Type B pancreatic cell (in vitro differentiated cells): Measurements from ENCODE around the gene STAM. TPM values are rescaled to one million over a fixed set of nuclear protein-coding genes. Genes with fewer than 3 reads are reported as not detected.

ENCODE experiments used
- DNase-seq: peaks from one replicate; pipeline ENCODE4 v3.0.0; 2021; ENCODE audit warnings: mixed read lengths; ENCODE audit not compliant: unreplicated experiment; ENCODE audit errors: extremely low spot score
- H3K27ac Mint-ChIP-seq: 2 replicates; pipeline ENCODE4 v1.8.0; 2021; ENCODE audit warnings: mild to moderate bottlenecking, mixed read lengths
- H3K27me3 Mint-ChIP-seq: 2 replicates; pipeline ENCODE4 v1.8.0; 2021; ENCODE audit warnings: mixed read lengths
- H3K36me3 Mint-ChIP-seq: 2 replicates; pipeline ENCODE4 v1.8.0; 2021; ENCODE audit warnings: mixed read lengths
- H3K4me1 Mint-ChIP-seq: one replicate; pipeline ENCODE4 v1.8.0; 2021; ENCODE audit warnings: mixed read lengths; ENCODE audit not compliant: unreplicated experiment
- H3K4me3 Mint-ChIP-seq: 2 replicates; pipeline ENCODE4 v1.8.0; 2021; ENCODE audit warnings: mild to moderate bottlenecking, mixed read lengths
- H3K9me3 Mint-ChIP-seq: 2 replicates; pipeline ENCODE4 v1.8.0; 2021; ENCODE audit warnings: mixed read lengths
- CTCF ChIP-seq: fragments of 200-600 bp; sonication (generic); conservative IDR thresholded peaks from 2 replicates; pipeline ENCODE4 v1.5.0; 2021; ENCODE audit warnings: antibody characterized with exemption, mild to moderate bottlenecking
- total RNA-seq: library from RNA; stranded (reverse); gene quantifications from 2 replicates; pipeline ENCODE4 v1.2.1, GENCODE V29; 2021; ENCODE audit warnings: low replicate concordance

Gene STAM
- total RNA-seq, 1 donor from 2014 or later, result 26.3 TPM

GRCh38 chr10:17652585-17652984 lies 8.6 kb downstream of the STAM start:
- DNase-seq, result no peak
- TF ChIP-seq CTCF, result no peak
- no peaks in the 10 kb centered on the region for H3K27me3 Mint-ChIP-seq
- peaks cover 39% of the 10 kb centered on the region for H3K36me3 Mint-ChIP-seq
- H3K27ac Mint-ChIP-seq, result no peak overlapping the region
- peaks cover 20% of the 10 kb centered on the region for H3K9me3 Mint-ChIP-seq
- peaks cover 6% of the 10 kb centered on the region for H3K4me1 Mint-ChIP-seq
- H3K4me3 Mint-ChIP-seq, result no peak overlapping the region

GRCh38 chr10:17655009-17655408 lies 11.1 kb downstream of the STAM start:
- no peaks in the 10 kb centered on the region for H3K27me3 Mint-ChIP-seq
- no peak overlapping the region for H3K27ac Mint-ChIP-seq
- H3K36me3 Mint-ChIP-seq, result peaks cover 46% of the 10 kb centered on the region
- peaks cover 23% of the 10 kb centered on the region for H3K9me3 Mint-ChIP-seq
- H3K4me1 Mint-ChIP-seq, result peaks cover 6% of the 10 kb centered on the region
- no peak for TF ChIP-seq CTCF
- H3K4me3 Mint-ChIP-seq, result no peak overlapping the region
- no peak for DNase-seq

- H3K9me3 Mint-ChIP-seq, result peaks cover 23% of the 10 kb centered on the region
- peaks cover 42% of the 10 kb centered on the region for H3K36me3 Mint-ChIP-seq
- H3K4me3 Mint-ChIP-seq, result no peak overlapping the region
- no peak for DNase-seq
- no peak for TF ChIP-seq CTCF
- H3K27ac Mint-ChIP-seq, result no peak overlapping the region
- H3K27me3 Mint-ChIP-seq, result no peaks in the 10 kb centered on the region
- peaks cover 6% of the 10 kb centered on the region for H3K4me1 Mint-ChIP-seq
Observed at GRCh38 chr10:17655567-17656146, 11.7 kb downstream of the STAM start.

GRCh38 chr10:17657103-17657500 lies 13.2 kb downstream of the STAM start:
- H3K9me3 Mint-ChIP-seq, result peaks cover 23% of the 10 kb centered on the region
- H3K4me3 Mint-ChIP-seq, result no peak overlapping the region
- peaks cover under 1% of the 10 kb centered on the region for H3K4me1 Mint-ChIP-seq
- H3K27me3 Mint-ChIP-seq, result no peaks in the 10 kb centered on the region
- no peak for DNase-seq
- TF ChIP-seq CTCF, result no peak
- no peak overlapping the region for H3K27ac Mint-ChIP-seq
- peaks cover 45% of the 10 kb centered on the region for H3K36me3 Mint-ChIP-seq

DNA sequence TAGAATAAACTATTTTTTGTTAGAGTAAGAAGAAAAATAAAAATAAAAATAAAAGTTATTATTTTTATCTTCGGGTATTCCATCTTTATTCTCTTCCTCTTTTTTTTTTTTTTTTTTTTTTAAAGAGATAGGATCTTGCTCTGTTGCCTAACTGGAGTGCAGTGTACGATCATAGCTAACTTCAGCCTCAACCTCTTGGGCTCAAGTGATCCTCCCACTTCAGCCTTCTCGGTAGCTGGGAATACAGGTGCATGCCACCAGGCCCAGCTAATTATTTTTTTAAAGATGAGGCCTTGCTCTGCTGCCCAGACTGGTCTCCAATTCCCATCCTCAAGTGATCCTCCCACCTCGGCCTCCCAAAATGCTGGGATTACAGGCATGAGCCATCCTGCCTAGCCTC lies 15.4 kb downstream of the STAM start:
- Mint-ChIP-seq H3K27ac (no peak overlapping the region), H3K4me1 (no peaks in the 10 kb centered on the region), H3K27me3 (no peaks in the 10 kb centered on the region), H3K4me3 (no peak overlapping the region), H3K36me3 (peaks cover 41% of the 10 kb centered on the region), H3K9me3 (peaks cover 16% of the 10 kb centered on the region)
- DNase-seq, result no peak
- TF ChIP-seq CTCF, result no peak

- H3K36me3 Mint-ChIP-seq, result peaks cover 33% of the 10 kb centered on the region
- no peak overlapping the region for H3K4me3 Mint-ChIP-seq
- DNase-seq, result no peak
- peaks cover 8% of the 10 kb centered on the region for H3K9me3 Mint-ChIP-seq
- no peaks in the 10 kb centered on the region for H3K4me1 Mint-ChIP-seq
- no peaks in the 10 kb centered on the region for H3K27me3 Mint-ChIP-seq
- TF ChIP-seq CTCF, result no peak
- H3K27ac Mint-ChIP-seq, result no peak overlapping the region
Observed at GRCh38 chr10:17660921-17661320, 17.0 kb downstream of the STAM start.
